PC-3 (cell line): ENCODE measurements around the gene ABHD11. TPM values are rescaled to one million over a fixed set of nuclear protein-coding genes. Genes with fewer than 3 reads are reported as not detected.

ENCODE experiments used
- ATAC-seq: fragments of 200-7000 bp; cut with Tn5 transposase; 2 replicates; pipeline ENCODE4 v1.9.1; 2020; ENCODE audit warnings: mild to moderate bottlenecking, moderate library complexity
- BruUV-seq: library from RNA; stranded (reverse); fragments of 400-500 nt; replicated peaks from 2 replicates; lab custom pipeline; 2021; lab: Mats Ljungman, UMichigan
- CTCF ChIA-PET: fragments of 300-600 bp; sonication (Branson Sonifier 250); formaldehyde crosslinking; loops from one replicate; lab custom pipeline; 2022; ENCODE audit warnings: antibody characterized with exemption; lab: Charles Lee
- POLR2A ChIA-PET: fragments of 300-600 bp; sonication (Branson Sonifier 250); formaldehyde crosslinking; loops from one replicate; lab custom pipeline; 2022; ENCODE audit warnings: antibody characterized with exemption; ENCODE audit not compliant: unreplicated experiment; lab: Charles Lee
- DNase-seq: peaks from one replicate; pipeline ENCODE4 v3.0.0-alpha.2; 2015
- H2AFZ ChIP-seq: fragments of 300-600 bp; sonication (generic); 2 replicates; pipeline ENCODE4 v1.6.0; 2016; ENCODE audit warnings: antibody characterized with exemption, low read length
- H3F3A ChIP-seq: fragments of 300-600 bp; sonication (generic); one replicate; pipeline ENCODE4 v1.6.0; 2017; ENCODE audit warnings: antibody characterized with exemption, low read length, control low read depth, mild to moderate bottlenecking; ENCODE audit not compliant: unreplicated experiment
- H3K27ac ChIP-seq: fragments of 300-600 bp; sonication (generic); 2 replicates; pipeline ENCODE4 v1.5.1; 2016; ENCODE audit warnings: mild to moderate bottlenecking, low read length
- H3K27me3 ChIP-seq: fragments of 300-600 bp; sonication (generic); 2 replicates; pipeline ENCODE4 v1.6.1; 2016; ENCODE audit warnings: low read length, mixed read lengths
- H3K36me3 ChIP-seq: fragments of 300-600 bp; sonication (generic); 2 replicates; pipeline ENCODE4 v1.6.1; 2016; ENCODE audit warnings: low read depth, mixed run types, low read length, mixed read lengths
- H3K4me1 ChIP-seq: fragments of 300-600 bp; sonication (generic); 2 replicates; pipeline ENCODE4 v1.5.1; 2016; ENCODE audit warnings: low read length; ENCODE audit not compliant: insufficient read depth
- H3K4me2 ChIP-seq: fragments of 300-600 bp; sonication (generic); 2 replicates; pipeline ENCODE4 v1.6.0; 2016; ENCODE audit warnings: low read length
- H3K4me3 ChIP-seq: fragments of 300-600 bp; sonication (generic); 2 replicates; pipeline ENCODE4 v1.5.1; 2016; ENCODE audit warnings: mild to moderate bottlenecking, low read length, mixed read lengths
- H3K79me2 ChIP-seq: fragments of 300-600 bp; sonication (generic); 2 replicates; pipeline ENCODE4 v1.6.1; 2017; ENCODE audit warnings: low read length, mixed read lengths
- H3K9ac ChIP-seq: fragments of 300-600 bp; sonication (generic); 2 replicates; pipeline ENCODE4 v1.6.0; 2016; ENCODE audit warnings: mild to moderate bottlenecking, low read length
- H3K9me2 ChIP-seq: fragments of 300-600 bp; sonication (generic); replicated peaks from 2 replicates; pipeline ENCODE4 v1.6.1; 2016; ENCODE audit warnings: mixed run types, low read length, mixed read lengths
- H3K9me3 ChIP-seq: fragments of 300-600 bp; sonication (generic); 2 replicates; pipeline ENCODE4 v1.6.1; 2016; ENCODE audit warnings: low read length, mixed read lengths
- H4K20me1 ChIP-seq: fragments of 300-600 bp; sonication (generic); 2 replicates; pipeline ENCODE4 v1.6.1; 2016; ENCODE audit warnings: low read length, mixed read lengths
- CTCF ChIP-seq: fragments of 300-600 bp; sonication (generic); conservative IDR thresholded peaks from 2 replicates; pipeline ENCODE4 v1.5.1; 2017; ENCODE audit warnings: antibody characterized with exemption, low read depth, mild to moderate bottlenecking, low read length
- EZH2 ChIP-seq: fragments of 300-600 bp; sonication (generic); IDR thresholded peaks from one replicate; pipeline ENCODE4 v1.6.1; 2017; ENCODE audit warnings: antibody characterized with exemption, mild to moderate bottlenecking, low read length; ENCODE audit not compliant: unreplicated experiment
- EZH2phosphoT487 ChIP-seq: fragments of 300-600 bp; sonication (generic); IDR thresholded peaks from 2 replicates; pipeline ENCODE4 v1.6.1; 2018; ENCODE audit warnings: mild to moderate bottlenecking, antibody characterized with exemption, low read length, borderline replicate concordance
- intact Hi-C: fragments of 100-400 bp; cut with micrococcal nuclease; formaldehyde crosslinking; loops from 2 replicates; pipeline ENCODE4 v1.9.0; 2023
- total RNA-seq: library from RNA; depleted of rRNA; stranded (reverse); fragments of >200 nt; gene quantifications from 2 replicates; pipeline ENCODE4 v1.2.3, GENCODE V29; 2014

Gene ABHD11
- total RNA-seq, 1 experiment from 2014 or later, result 41.4 TPM

- DNase-seq (peak; percentile 88), ATAC-seq (peak; percentile 47)
- Histone ChIP-seq H3K4me2 (peak overlapping the region; percentile 71), H3K4me1 (peaks cover 46% of the 10 kb centered on the region), H3K27ac (peak overlapping the region; percentile 100), H3K27me3 (no peaks in the 10 kb centered on the region), H3K4me3 (peak overlapping the region; percentile 30; the same call in 1 of the 2 replicates), H2AFZ (no peak overlapping the region), H3K9me3 (no peaks in the 10 kb centered on the region), H3K79me2 (peaks cover 46% of the 10 kb centered on the region), H3F3A (peaks cover 14% of the 10 kb centered on the region), H3K36me3 (peaks cover 43% of the 10 kb centered on the region), H4K20me1 (peaks cover 18% of the 10 kb centered on the region), H3K9me2 (no peaks in the 10 kb centered on the region), H3K9ac (peak overlapping the region; percentile 95)
- TF ChIP-seq EZH2phosphoT487 (no peak), CTCF (no peak), EZH2 (no peak)
- CTCF ChIA-PET, result interaction anchor here (0.6 to 1.8 kb wide), 6 partner anchors 19 to 100 kb away, joined by 3 to 6 read pairs (median 3); no protein-coding TSS in a partner anchor
- POLR2A ChIA-PET, result interaction anchor here (0.5 to 3.3 kb wide), 11 partner anchors 8 to 326 kb away, joined by 3 to 90 read pairs (median 5); partner anchors contain the start of genes METTL27 and STX1A
- intact Hi-C loops, result loop anchor here (1.0 kb wide), 1 partner anchor 9 kb away; no protein-coding TSS in a partner anchor
- TSS peak; percentile 49 for BruUV-seq
These were observed 32.2 kb downstream of the ABHD11 start for GRCh38 chr7:73706126-73707044.

- Histone ChIP-seq H3F3A (peaks cover 14% of the 10 kb centered on the region), H4K20me1 (peaks cover 16% of the 10 kb centered on the region), H3K27ac (peak overlapping the region; percentile 100), H3K79me2 (peaks cover 37% of the 10 kb centered on the region), H3K4me1 (peaks cover 46% of the 10 kb centered on the region), H3K9ac (peak overlapping the region; percentile 95), H3K9me2 (no peaks in the 10 kb centered on the region), H3K9me3 (no peaks in the 10 kb centered on the region), H3K4me2 (peak overlapping the region; percentile 71), H3K36me3 (peaks cover 52% of the 10 kb centered on the region), H3K4me3 (peak overlapping the region; percentile 24; the same call in 1 of the 2 replicates), H2AFZ (no peak overlapping the region), H3K27me3 (no peaks in the 10 kb centered on the region)
- POLR2A ChIA-PET, result interaction anchor here (2.8 to 3.3 kb wide), 2 partner anchors 10 to 14 kb away, joined by 44 to 90 read pairs; partner anchors contain the start of gene STX1A
- CTCF ChIA-PET, result interaction anchor here (0.6 to 1.8 kb wide), 4 partner anchors 15 to 137 kb away, joined by 4 to 7 read pairs (median 5); partner anchors contain the start of gene METTL27
- peak; percentile 8 for ATAC-seq
- intact Hi-C loops, result loop anchor here (2.0 kb wide), 2 partner anchors 13 to 23 kb away; partner anchors contain the start of genes BUD23, DNAJC30 and STX1A
- DNase-seq, result peak; percentile 62
- BruUV-seq, result no TSS peak
- TF ChIP-seq EZH2phosphoT487 (no peak), CTCF (no peak), EZH2 (no peak)
These were observed 33.1 kb downstream of the ABHD11 start for GRCh38 chr7:73705551-73705920.
